Brain microvascular endothelial cell (primary cell): ENCODE results near the gene ZKSCAN8.

Source experiments
- DNase-seq: peaks from one replicate; pipeline ENCODE4 v3.0.0-alpha.2; 2020
- H3K27ac ChIP-seq: fragments of 250-450 bp; sonication (Bioruptor Pico); 2 replicates; pipeline ENCODE4 v1.5.1; 2020; ENCODE audit warnings: mild to moderate bottlenecking, moderate library complexity
- H3K27me3 ChIP-seq: fragments of 250-450 bp; sonication (Bioruptor Pico); replicated peaks from 2 replicates; pipeline ENCODE4 v1.5.1; 2020; ENCODE audit warnings: mild to moderate bottlenecking
- H3K36me3 ChIP-seq: fragments of 250-450 bp; sonication (Bioruptor Pico); replicated peaks from 2 replicates; pipeline ENCODE4 v1.5.1; 2020; ENCODE audit warnings: mild to moderate bottlenecking
- H3K4me3 ChIP-seq: 2 replicates; pipeline ENCODE4 v1.5.1; 2011; ENCODE audit warnings: low read depth, mild to moderate bottlenecking, control low read depth, low read length, moderate library complexity
- CTCF ChIP-seq: IDR thresholded peaks from 2 replicates; pipeline ENCODE4 v1.5.1; 2011; ENCODE audit warnings: low read depth, mild to moderate bottlenecking, moderate library complexity, low read length, control low read depth, inconsistent platforms; ENCODE audit errors: missing control alignments
- in situ Hi-C: cut with HindIII; loops from 2 replicates; pipeline ENCODE4 v1.10.0; 2017; ENCODE audit warnings: low sequenced_read_pairs, low pct_ligation_motif_present

The ZKSCAN8 gene

GRCh38 chr6:28172006-28172405, 30.3 kb downstream of the ZKSCAN8 start:
- H3K27me3 ChIP-seq: no peaks in the 10 kb centered on the region
- H3K27ac ChIP-seq: no peak overlapping the region
- no peaks in the 10 kb centered on the region for H3K36me3 ChIP-seq
- in situ Hi-C loops: no loop called here
- DNase-seq: no peak
- no peak overlapping the region for H3K4me3 ChIP-seq
- no peak for TF ChIP-seq CTCF

DNA sequence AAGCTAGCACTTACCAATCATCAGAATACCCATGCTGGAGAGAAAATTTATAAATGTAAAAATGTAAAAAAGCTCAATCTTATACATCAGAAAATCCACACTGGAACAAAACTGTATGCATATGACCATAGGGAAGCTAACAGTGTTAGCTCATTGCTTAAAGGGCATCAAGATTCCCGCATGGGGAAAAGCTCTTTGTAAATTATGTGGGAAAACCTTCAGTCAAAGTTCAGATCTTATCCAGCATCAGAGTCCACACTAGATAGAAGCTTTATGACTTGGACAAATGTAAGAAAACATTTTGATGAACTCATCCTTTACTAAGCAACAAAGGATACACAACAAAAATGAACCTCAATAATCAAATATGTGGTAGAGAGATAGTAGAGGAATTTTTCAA, 34.7 kb downstream of the ZKSCAN8 start:
- Histone ChIP-seq H3K27me3 (no peaks in the 10 kb centered on the region), H3K27ac (no peak overlapping the region), H3K36me3 (no peaks in the 10 kb centered on the region), H3K4me3 (no peak overlapping the region)
- no peak for TF ChIP-seq CTCF
- in situ Hi-C loops: no loop called here
- no peak for DNase-seq

GRCh38 chr6:28182255-28182654, 40.6 kb downstream of the ZKSCAN8 start:
- H3K27ac ChIP-seq: no peak overlapping the region
- H3K36me3 ChIP-seq: no peaks in the 10 kb centered on the region
- no peak for TF ChIP-seq CTCF
- H3K4me3 ChIP-seq: no peak overlapping the region
- no peaks in the 10 kb centered on the region for H3K27me3 ChIP-seq
- DNase-seq: no peak
- in situ Hi-C loops: no loop called here

DNA sequence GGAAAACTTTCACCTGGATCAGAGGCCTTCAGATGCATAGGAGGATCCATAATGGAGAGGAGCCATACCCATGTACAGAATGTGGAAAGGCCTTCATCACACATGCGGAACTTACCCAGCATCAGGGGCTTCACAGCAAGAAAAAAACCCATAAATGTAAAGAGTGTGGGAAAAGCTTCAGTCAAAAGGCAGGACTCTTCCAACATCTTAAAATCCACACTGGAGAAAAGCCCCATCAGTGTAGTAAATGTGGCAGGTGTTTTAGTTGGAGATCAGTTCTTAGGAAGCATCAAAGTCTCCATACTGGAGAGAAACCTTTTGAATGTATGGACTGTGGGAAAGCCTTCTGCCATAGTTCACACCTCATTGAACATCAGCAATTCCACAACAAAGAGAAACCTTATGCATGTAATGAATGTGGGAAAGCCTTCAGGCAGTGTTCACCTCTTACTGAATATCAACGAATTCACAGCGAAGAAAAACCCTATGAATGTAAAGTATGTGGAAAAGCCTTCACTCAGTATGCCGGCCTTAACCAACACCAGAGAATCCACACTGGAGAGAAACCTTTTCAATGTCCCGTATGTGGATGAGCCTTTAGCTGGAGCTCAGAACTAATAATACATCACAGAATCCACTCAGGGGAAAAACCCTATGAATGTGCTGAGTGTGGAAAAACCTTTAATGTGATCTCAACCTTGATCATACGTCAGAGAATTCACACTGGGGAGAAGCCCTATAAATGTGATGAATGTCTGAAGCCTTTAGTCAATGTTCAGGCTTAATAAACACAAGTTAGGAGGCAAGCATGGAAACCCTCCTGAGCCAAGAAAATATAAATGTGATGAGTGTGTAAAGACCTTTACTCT, 46.7 kb downstream of the ZKSCAN8 start:
- no peak overlapping the region for H3K27ac ChIP-seq
- no peaks in the 10 kb centered on the region for H3K27me3 ChIP-seq
- no peaks in the 10 kb centered on the region for H3K36me3 ChIP-seq
- no peak overlapping the region for H3K4me3 ChIP-seq
- no peak for DNase-seq
- in situ Hi-C loops: no loop called here
- TF ChIP-seq CTCF: no peak

- TF ChIP-seq CTCF: no peak
- H3K4me3 ChIP-seq: no peak overlapping the region
- in situ Hi-C loops: no loop called here
These were observed 58.3 kb downstream of the ZKSCAN8 start for GRCh38 chr6:28200020-28200419.

GRCh38 chr6:28203201-28203600, 61.5 kb downstream of the ZKSCAN8 start:
- TF ChIP-seq CTCF: no peak
- no peaks in the 10 kb centered on the region for H3K27me3 ChIP-seq
- in situ Hi-C loops: no loop called here
- H3K4me3 ChIP-seq: no peak overlapping the region
- no peak overlapping the region for H3K27ac ChIP-seq
- no peak for DNase-seq
- no peaks in the 10 kb centered on the region for H3K36me3 ChIP-seq

More at GRCh38 chr6:28200020-28200419, 58.3 kb downstream of the ZKSCAN8 start:
- DNase-seq: no peak
- Histone ChIP-seq H3K36me3 (no peaks in the 10 kb centered on the region), H3K27ac (no peak overlapping the region), H3K27me3 (no peaks in the 10 kb centered on the region)
